HG02571 (cell line): ENCODE results near the gene FLT1.
A peak's percentile ranks its signal among the peaks of the same experiment; 100 is the strongest.

Source experiments
- ATAC-seq: cut with Tn5 transposase; IDR thresholded peaks from one replicate; pipeline ENCODE4 v1.9.1; 2021; ENCODE audit warnings: mild to moderate bottlenecking, moderate library complexity; ENCODE audit not compliant: unreplicated experiment

FLT1 gene

GRCh38 chr13:28494778-28495537 is at the start of gene FLT1:
TSS of gene FLT1 (minus strand) at chr13:28495128. CDS start at chr13:28494843, 285 bp downstream.
- ATAC-seq, result no peak

- no peak for ATAC-seq
Observed at GRCh38 chr13:28544026-28544425, 49.1 kb upstream of the FLT1 start.

- ATAC-seq, result no peak
Observed at GRCh38 chr13:28542804-28543203, 47.9 kb upstream of the FLT1 start.

GRCh38 chr13:28541966-28542365 is 47.0 kb upstream of the FLT1 start:
- ATAC-seq, result no peak

GRCh38 chr13:28540612-28541011 is 45.7 kb upstream of the FLT1 start:
- peak; percentile 51 for ATAC-seq

GRCh38 chr13:28539625-28540286 is 44.8 kb upstream of the FLT1 start:
- no peak for ATAC-seq

GRCh38 chr13:28538932-28539331 is 44.0 kb upstream of the FLT1 start:
- no peak for ATAC-seq

- no peak for ATAC-seq
Observed at GRCh38 chr13:28537171-28537570, 42.2 kb upstream of the FLT1 start.

- ATAC-seq, result no peak
Observed at GRCh38 chr13:28536371-28536770, 41.4 kb upstream of the FLT1 start.

GRCh38 chr13:28535734-28536133 is 40.8 kb upstream of the FLT1 start:
- no peak for ATAC-seq

GRCh38 chr13:28534801-28535200 is 39.9 kb upstream of the FLT1 start:
- ATAC-seq, result no peak

GRCh38 chr13:28534210-28534609 is 39.3 kb upstream of the FLT1 start:
- ATAC-seq, result no peak

- ATAC-seq, result no peak
Observed at GRCh38 chr13:28533441-28534166, 38.7 kb upstream of the FLT1 start.

- no peak for ATAC-seq
Observed at GRCh38 chr13:28533125-28533436, 38.2 kb upstream of the FLT1 start.

- ATAC-seq, result no peak
Observed at GRCh38 chr13:28532388-28533124, 37.6 kb upstream of the FLT1 start.

- no peak for ATAC-seq
Observed at GRCh38 chr13:28531845-28532387, 37.0 kb upstream of the FLT1 start.

- ATAC-seq, result no peak
Observed at GRCh38 chr13:28531077-28531844, 36.3 kb upstream of the FLT1 start.

- ATAC-seq, result no peak
Observed at GRCh38 chr13:28530729-28531076, 35.8 kb upstream of the FLT1 start.

GRCh38 chr13:28529836-28530235 is 34.9 kb upstream of the FLT1 start:
- ATAC-seq, result no peak

- no peak for ATAC-seq
Observed at GRCh38 chr13:28528848-28529247, 33.9 kb upstream of the FLT1 start.
